ENCODE data around the gene FOXI2. TPM values are rescaled to one million over a fixed set of nuclear protein-coding genes. Genes with fewer than 3 reads are reported as not detected.

FOXI2 gene
- total RNA-seq, 1 donor from 2014 or later: not detected

GRCh38 chr10:127740596-127740995 is 3.6 kb downstream of the FOXI2 start:
- intact Hi-C loops (cut with micrococcal nuclease): no loop called here

- intact Hi-C loops (cut with micrococcal nuclease): no loop called here
Observed at GRCh38 chr10:127743205-127743604, 6.2 kb downstream of the FOXI2 start.

GRCh38 chr10:127744956-127745355 is 8.0 kb downstream of the FOXI2 start:
- intact Hi-C loops (cut with micrococcal nuclease): no loop called here

GRCh38 chr10:127745861-127746260 is 8.9 kb downstream of the FOXI2 start:
- intact Hi-C loops (cut with micrococcal nuclease): no loop called here

- intact Hi-C loops (cut with micrococcal nuclease): no loop called here
Observed at GRCh38 chr10:127755753-127756152, 18.8 kb downstream of the FOXI2 start.

- intact Hi-C loops (cut with micrococcal nuclease): no loop called here
Observed at GRCh38 chr10:127756264-127756663, 19.3 kb downstream of the FOXI2 start.

GRCh38 chr10:127757033-127757432 is 20.0 kb downstream of the FOXI2 start:
- intact Hi-C loops (cut with micrococcal nuclease): no loop called here

GRCh38 chr10:127759276-127759675 is 22.3 kb downstream of the FOXI2 start:
- intact Hi-C loops (cut with micrococcal nuclease): no loop called here

- intact Hi-C loops (cut with micrococcal nuclease): no loop called here
Observed at GRCh38 chr10:127762925-127763324, 25.9 kb downstream of the FOXI2 start.

- intact Hi-C loops (cut with micrococcal nuclease): no loop called here
Observed at GRCh38 chr10:127774766-127775559, 38.0 kb downstream of the FOXI2 start.

- intact Hi-C loops (cut with micrococcal nuclease): no loop called here
Observed at GRCh38 chr10:127776816-127777215, 39.8 kb downstream of the FOXI2 start.

- intact Hi-C loops (cut with micrococcal nuclease): no loop called here
Observed at GRCh38 chr10:127781412-127781811, 44.4 kb downstream of the FOXI2 start.

GRCh38 chr10:127787873-127788272 is 50.9 kb downstream of the FOXI2 start:
- intact Hi-C loops (cut with micrococcal nuclease): no loop called here

GRCh38 chr10:127790066-127790624 is 53.2 kb downstream of the FOXI2 start:
- intact Hi-C loops (cut with micrococcal nuclease): no loop called here

Other genes with a start within 250 kb of the FOXI2 start
- not detected in 2 replicates for gene NPS, start 187.9 kb upstream of the FOXI2 start, total RNA-seq
- gene CLRN3, start 155.8 kb downstream of the FOXI2 start, total RNA-seq: not detected in 2 replicates
- 27.7 and 35.7 TPM in 2 replicates for gene PTPRE, start 169.9 kb downstream of the FOXI2 start, total RNA-seq